Sigmoid colon (tissue), 4 donors: ENCODE measurements around the gene ACADSB.

Source experiments
- CTCF ChIP-seq, 4 experiments: fragments of 450-650 bp in 3 of 4; fragments of 200-600 bp in 1 of 4; IDR thresholded peaks; one replicate each; pipeline ENCODE4 v1.5.1; 2016 to 2019; ENCODE audit warnings: antibody characterized with exemption in 4 of 4, mild to moderate bottlenecking in 3 of 4, moderate library complexity in 2 of 4
- POLR2AphosphoS5 ChIP-seq, 4 donors: sonication (generic); formaldehyde crosslinking; IDR thresholded peaks; one replicate each; pipeline ENCODE4 v1.6.1; 2017; ENCODE audit warnings: antibody characterized with exemption in 4 of 4

GRCh38 chr10:123016228-123016627 lies 7.4 kb downstream of the ACADSB start:
- TF ChIP-seq CTCF (IDR thresholded peaks at IDR 0.05) (no peak), POLR2AphosphoS5 (IDR thresholded peaks at IDR 0.05) (no peak)
